CD14-positive monocyte (primary cell): ENCODE measurements around the gene CDC7. TPM values are rescaled to one million over a fixed set of nuclear protein-coding genes. Genes with fewer than 3 reads are reported as not detected.

Experiments used
- DNase-seq, 3 donors: peaks; one replicate each; pipeline ENCODE4 v3.0.0-alpha.2; 2011 to 2022
- H2AFZ ChIP-seq: 2 replicates; pipeline ENCODE4 v1.6.0; 2012; ENCODE audit warnings: mild to moderate bottlenecking, low read depth, low read length, inconsistent platforms; ENCODE audit not compliant: insufficient read depth, poor library complexity, severe bottlenecking
- H3K27ac ChIP-seq, 2 donors: 1 replicate in 1 of 2; 2 replicates in 1 of 2; pipeline ENCODE4 v1.5.1; 2012 to 2013; ENCODE audit warnings: low read length in 2 of 2, control low read depth in 1 of 2, inconsistent platforms in 1 of 2, low read depth in 1 of 2, mild to moderate bottlenecking in 1 of 2
- H3K27me3 ChIP-seq, 2 donors: one replicate each; pipeline versions ENCODE4 v1.6.0 to v1.6.1; 2011 to 2013; ENCODE audit warnings: low read length in 2 of 2; ENCODE audit not compliant: control insufficient read depth in 2 of 2, insufficient read depth in 2 of 2
- H3K36me3 ChIP-seq, 2 donors: replicated peaks in 1 of 2; 1 replicate in 1 of 2; 2 replicates in 1 of 2; pipeline versions ENCODE4 v1.5.1 to v1.6.1; 2012 to 2013; ENCODE audit warnings: low read length in 2 of 2, control low read depth in 1 of 2, inconsistent platforms in 1 of 2, mild to moderate bottlenecking in 1 of 2; ENCODE audit not compliant: insufficient read depth in 2 of 2, control insufficient read depth in 1 of 2
- H3K4me1 ChIP-seq, 2 donors: 1 replicate in 1 of 2; 2 replicates in 1 of 2; pipeline versions ENCODE4 v1.5.1 to v1.6.1; 2012 to 2013; ENCODE audit warnings: low read length in 2 of 2, control low read depth in 1 of 2, inconsistent platforms in 1 of 2, mild to moderate bottlenecking in 1 of 2, moderate library complexity in 1 of 2; ENCODE audit not compliant: insufficient read depth in 2 of 2, control insufficient read depth in 1 of 2
- H3K4me2 ChIP-seq: replicated peaks from 2 replicates; pipeline ENCODE3; 2012; ENCODE audit warnings: low read length, moderate library complexity, mild to moderate bottlenecking; ENCODE audit not compliant: poor library complexity, severe bottlenecking; ENCODE audit errors: extremely low read depth
- H3K4me3 ChIP-seq, 3 experiments: fragments of 200-600 bp in 1 of 3; sonication (generic) in 1 of 3; replicated peaks in 1 of 3; 1 replicate in 2 of 3; 2 replicates in 1 of 3; pipeline ENCODE4 v1.5.1; 2011 to 2013; ENCODE audit warnings: low read length in 3 of 3, mild to moderate bottlenecking in 3 of 3, control low read depth in 2 of 3, low read depth in 2 of 3, inconsistent platforms in 1 of 3, moderate library complexity in 1 of 3
- H3K79me2 ChIP-seq: 2 replicates; pipeline ENCODE4 v1.6.0; 2012; ENCODE audit warnings: mild to moderate bottlenecking, control low read depth, inconsistent platforms, low read length, moderate library complexity; ENCODE audit not compliant: insufficient read depth
- H3K9ac ChIP-seq: 2 replicates; pipeline ENCODE4 v1.6.0; 2017; ENCODE audit warnings: low read length, mild to moderate bottlenecking; ENCODE audit not compliant: insufficient read depth, poor library complexity, severe bottlenecking
- H3K9me3 ChIP-seq, 2 donors: replicated peaks in 1 of 2; 1 replicate in 1 of 2; 2 replicates in 1 of 2; pipeline versions ENCODE4 v1.5.1 to v1.6.1; 2012 to 2013; ENCODE audit warnings: low read length in 2 of 2, control low read depth in 1 of 2; ENCODE audit not compliant: control insufficient read depth in 1 of 2, insufficient read depth in 1 of 2
- H4K20me1 ChIP-seq: 2 replicates; pipeline ENCODE4 v1.6.0; 2012; ENCODE audit warnings: mild to moderate bottlenecking, low read length, control low read depth, moderate library complexity; ENCODE audit not compliant: insufficient read depth
- H3K27ac Mint-ChIP-seq, 7 donors: one replicate each; pipeline ENCODE4 v1.8.0; 2020; ENCODE audit warnings: mild to moderate bottlenecking in 7 of 7, mixed read lengths in 7 of 7, moderate library complexity in 6 of 7, inconsistent platforms in 2 of 7
- H3K27me3 Mint-ChIP-seq, 3 donors: one replicate each; pipeline ENCODE4 v1.8.0; 2021 to 2022; ENCODE audit warnings: low read depth in 3 of 3, mild to moderate bottlenecking in 3 of 3, mixed read lengths in 3 of 3, moderate library complexity in 3 of 3, inconsistent platforms in 1 of 3
- H3K36me3 Mint-ChIP-seq, 2 donors: one replicate each; pipeline ENCODE4 v1.8.0; 2020; ENCODE audit warnings: mixed read lengths in 2 of 2, inconsistent platforms in 1 of 2, mild to moderate bottlenecking in 1 of 2
- H3K4me1 Mint-ChIP-seq: one replicate; pipeline ENCODE4 v1.8.0; 2020; ENCODE audit warnings: mild to moderate bottlenecking, mixed read lengths
- H3K4me3 Mint-ChIP-seq, 2 donors: one replicate each; pipeline ENCODE4 v1.8.0; 2020; ENCODE audit warnings: mild to moderate bottlenecking in 2 of 2, mixed read lengths in 2 of 2, moderate library complexity in 1 of 2
- H3K9me3 Mint-ChIP-seq, 7 donors: one replicate each; pipeline ENCODE4 v1.8.0; 2020 to 2022; ENCODE audit warnings: mixed read lengths in 7 of 7, mild to moderate bottlenecking in 6 of 7, moderate library complexity in 6 of 7, inconsistent platforms in 2 of 7
- CTCF ChIP-seq: fragments of 200-600 bp; IDR thresholded peaks from one replicate; pipeline ENCODE4 v1.8.0; 2022; ENCODE audit warnings: antibody characterized with exemption, mild to moderate bottlenecking
- WGBS: methylation state at CpG from one replicate; pipeline ENCODE4 v1.1.5; 2013; ENCODE audit warnings: missing lambda C conversion rate; ENCODE audit not compliant: insufficient coverage; 5-methylcytosine and 5-hydroxymethylcytosine counted together
- intact Hi-C, 2 donors: fragments of 100-400 bp; cut with micrococcal nuclease; formaldehyde crosslinking; loops; one replicate each; pipeline versions ENCODE4 v1.15.0 to v1.15.1; 2023
- polyA plus RNA-seq, 3 donors: library from polyadenylated mRNA; depleted of rRNA in 1 of 3; unstranded in 2 of 3; stranded (reverse) in 1 of 3; fragments of 300-500 nt in 2 of 3; fragments of >200 nt in 1 of 3; fragmentation: Illumina TruSeq in 2 of 3; gene quantifications; 1 replicate in 2 of 3; 2 replicates in 1 of 3; pipeline ENCODE4 v1.2.3, GENCODE V29; 2012 to 2021

Gene CDC7
- polyA plus RNA-seq, 3 donors, result 1.5 to 2.3 (median 1.5) TPM

GRCh38 chr1:91541918-91542533, 41.4 kb downstream of the CDC7 start:
- no peak overlapping the region for H3K4me3 Mint-ChIP-seq
- no peak for DNase-seq

GRCh38 chr1:91545506-91546300, 45.1 kb downstream of the CDC7 start:
- TF ChIP-seq CTCF, result no peak
- Histone ChIP-seq H3K27ac (no peak overlapping the region), H3K27me3 (no peaks in the 10 kb centered on the region), H3K4me3 (no peak overlapping the region), H3K4me2 (no peak overlapping the region), H3K4me1 (no peaks in the 10 kb centered on the region), H3K36me3 (no peaks in the 10 kb centered on the region), H3K9me3 (no peaks in the 10 kb centered on the region), H3K9ac (no peak overlapping the region), H3K79me2 (no peaks in the 10 kb centered on the region), H4K20me1 (no peaks in the 10 kb centered on the region), H2AFZ (no peak overlapping the region)
- Mint-ChIP-seq H3K27me3 (peaks cover 8 to 13% (median 12%) of the 10 kb centered on the region in 3 donors), H3K9me3 (peaks cover 0 to 14% (median 2%) of the 10 kb centered on the region in 7 donors), H3K4me1 (peaks cover 6% of the 10 kb centered on the region), H3K36me3 (no peaks in the 10 kb centered on the region), H3K4me3 (no peak overlapping the region), H3K27ac (no peak overlapping the region)
- intact Hi-C loops, result no loop called here
- DNase-seq, result no peak
- WGBS, result 100% methylated on average over 8 of the region's 13 CpGs

More at GRCh38 chr1:91541918-91542533, 41.4 kb downstream of the CDC7 start:
- Histone ChIP-seq H2AFZ (no peak overlapping the region), H3K36me3 (no peaks in the 10 kb centered on the region), H3K27me3 (no peaks in the 10 kb centered on the region), H3K4me1 (no peaks in the 10 kb centered on the region), H3K79me2 (no peaks in the 10 kb centered on the region), H4K20me1 (no peaks in the 10 kb centered on the region), H3K27ac (no peak overlapping the region), H3K4me2 (no peak overlapping the region), H3K9ac (no peak overlapping the region), H3K9me3 (no peaks in the 10 kb centered on the region), H3K4me3 (no peak overlapping the region)
- H3K9me3 Mint-ChIP-seq, result peaks cover 0 to 8% (median 0%) of the 10 kb centered on the region in 7 donors
- no peaks in the 10 kb centered on the region for H3K36me3 Mint-ChIP-seq
- no peak overlapping the region for H3K27ac Mint-ChIP-seq
- peaks cover 2 to 9% (median 7%) of the 10 kb centered on the region in 3 donors for H3K27me3 Mint-ChIP-seq
- TF ChIP-seq CTCF, result no peak
- intact Hi-C loops, result no loop called here
- WGBS, result 80% methylated on average over 1 of the region's 5 CpGs
- H3K4me1 Mint-ChIP-seq, result no peaks in the 10 kb centered on the region
